Medulla oblongata (tissue), 1 donor: ENCODE measurements around the gene DISC1.

Source experiments
- DNase-seq: peaks from one replicate; pipeline ENCODE4 v3.0.0-alpha.2; 2015; ENCODE audit errors: extremely low spot score

DISC1 gene

GRCh38 chr1:232044728-232045127 lies 418.1 kb downstream of the DISC1 start:
- DNase-seq, result no peak

GRCh38 chr1:232045139-232045994 lies 418.8 kb downstream of the DISC1 start:
- no peak for DNase-seq

- DNase-seq, result no peak
These were observed 420.1 kb downstream of the DISC1 start for GRCh38 chr1:232046451-232047306.

- no peak for DNase-seq
These were observed 420.9 kb downstream of the DISC1 start for GRCh38 chr1:232047473-232047872.

- no peak for DNase-seq
These were observed 421.9 kb downstream of the DISC1 start for GRCh38 chr1:232048481-232048880.

GRCh38 chr1:232049335-232049734 lies 422.7 kb downstream of the DISC1 start:
- no peak for DNase-seq

GRCh38 chr1:232057217-232057895 lies 430.8 kb downstream of the DISC1 start:
- DNase-seq, result no peak

DNA sequence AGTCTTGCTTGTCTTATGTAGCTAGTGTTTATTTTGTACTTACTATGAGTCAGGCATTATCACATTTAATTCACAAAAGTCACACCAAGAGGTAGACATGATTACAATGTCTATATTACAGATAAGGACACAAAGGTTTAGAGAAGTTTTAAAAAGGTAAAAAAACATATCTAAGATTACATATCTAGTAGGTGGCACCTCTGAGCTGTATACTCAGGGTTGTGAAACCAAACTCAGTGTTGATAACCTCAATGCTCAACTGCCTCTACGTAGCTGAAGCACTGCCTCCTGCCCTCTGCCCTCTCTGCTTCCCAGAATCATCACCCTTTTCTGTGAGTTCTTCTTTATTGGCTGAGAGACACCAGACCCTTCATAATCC lies 431.3 kb downstream of the DISC1 start:
- no peak for DNase-seq

DNA sequence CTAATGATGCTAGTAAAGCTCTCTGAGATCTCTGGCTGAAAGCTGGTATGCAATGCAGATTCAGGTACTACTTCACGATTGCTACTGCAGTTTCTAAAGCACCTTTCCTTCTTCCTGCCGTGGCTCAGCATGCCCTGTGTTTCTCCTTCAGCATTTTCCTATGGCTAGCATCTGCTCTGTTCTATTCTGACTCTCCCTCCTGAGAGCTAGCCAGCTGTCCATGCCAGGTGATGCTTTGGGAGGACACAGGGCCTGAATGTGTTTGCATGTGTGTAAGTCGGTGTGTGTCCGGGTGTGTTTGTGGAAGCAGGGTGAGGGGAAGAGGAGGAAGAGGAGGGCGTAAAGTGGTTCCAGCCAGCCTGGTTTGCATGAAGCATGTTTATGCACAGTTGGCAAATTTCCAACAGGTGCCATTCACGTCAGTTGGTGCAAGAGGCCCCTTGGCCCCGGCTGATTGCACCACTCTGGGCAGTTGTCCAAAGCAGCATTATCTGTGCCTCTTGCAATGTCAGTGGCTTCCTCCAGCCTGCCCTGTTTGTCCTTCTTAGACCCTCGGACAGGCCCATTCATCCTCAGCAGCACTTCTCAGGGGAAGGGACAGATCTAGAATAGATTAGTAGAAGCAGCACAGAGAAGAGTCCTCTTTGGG lies 433.3 kb downstream of the DISC1 start:
- DNase-seq, result no peak

DNA sequence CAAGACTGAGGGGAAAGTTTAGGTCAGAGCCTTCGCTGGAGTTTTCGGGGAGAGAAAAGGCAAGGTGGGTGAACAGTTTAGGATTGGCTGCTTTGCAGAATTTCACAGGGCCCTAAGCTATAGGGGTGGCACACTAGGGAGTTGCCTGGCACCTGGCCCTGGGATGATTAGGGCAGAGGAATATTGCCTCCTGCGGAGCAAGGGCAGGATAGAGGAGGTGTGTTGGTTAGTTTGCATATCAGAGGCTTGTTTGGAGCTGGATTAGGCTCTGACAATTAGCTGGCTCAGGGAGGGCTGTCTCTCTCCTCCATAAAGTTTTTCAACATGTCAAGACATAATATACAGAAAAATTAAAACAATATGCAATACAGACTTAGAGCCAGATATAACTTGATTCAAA lies 436.4 kb downstream of the DISC1 start:
- no peak for DNase-seq

GRCh38 chr1:232066521-232066920 lies 439.9 kb downstream of the DISC1 start:
- no peak for DNase-seq

DNA sequence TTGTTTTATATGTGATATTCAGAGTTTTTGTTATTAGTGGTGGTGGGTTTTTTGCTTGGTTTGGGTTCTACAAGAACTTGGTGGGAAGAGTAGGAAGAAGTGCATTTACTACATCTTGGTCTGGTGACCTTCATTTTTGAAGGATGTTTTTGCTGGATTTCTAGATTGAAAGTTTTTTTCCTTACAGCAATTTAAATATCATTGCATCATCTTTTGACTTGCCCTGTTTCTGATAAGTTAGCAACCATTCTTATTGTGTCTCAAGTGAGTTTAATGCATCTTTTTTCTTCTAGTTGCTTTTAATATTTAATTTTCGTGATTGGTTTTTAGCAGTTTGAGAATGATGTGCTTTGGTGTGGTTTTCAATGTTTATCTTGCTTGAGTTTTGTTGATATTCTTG lies 447.7 kb downstream of the DISC1 start:
- no peak for DNase-seq

- no peak for DNase-seq
These were observed 451.2 kb downstream of the DISC1 start for GRCh38 chr1:232077809-232078208.

- no peak for DNase-seq
These were observed 458.1 kb downstream of the DISC1 start for GRCh38 chr1:232084584-232085223.

GRCh38 chr1:232090816-232091215 lies 464.2 kb downstream of the DISC1 start:
- DNase-seq, result no peak
